Stimulated activated CD8-positive, alpha-beta memory T cell treated with anti-CD3 and anti-CD28 coated beads, Interleukin-15, amount 100 ng/mL, for 4 hours (primary cell): ENCODE data around the gene LMX1A.

Experiments
- DNase-seq, 2 donors: peaks; one replicate each; pipeline ENCODE4 v3.0.0-alpha.2; 2020; ENCODE audit warnings: low read depth in 2 of 2

LMX1A gene

GRCh38 chr1:165355977-165356811 lies at the start of gene LMX1A:
Gene LMX1A (minus strand): TSS chr1:165356715. CDS start chr1:165355559, 1,156 bp downstream.
- no peak for DNase-seq

DNA sequence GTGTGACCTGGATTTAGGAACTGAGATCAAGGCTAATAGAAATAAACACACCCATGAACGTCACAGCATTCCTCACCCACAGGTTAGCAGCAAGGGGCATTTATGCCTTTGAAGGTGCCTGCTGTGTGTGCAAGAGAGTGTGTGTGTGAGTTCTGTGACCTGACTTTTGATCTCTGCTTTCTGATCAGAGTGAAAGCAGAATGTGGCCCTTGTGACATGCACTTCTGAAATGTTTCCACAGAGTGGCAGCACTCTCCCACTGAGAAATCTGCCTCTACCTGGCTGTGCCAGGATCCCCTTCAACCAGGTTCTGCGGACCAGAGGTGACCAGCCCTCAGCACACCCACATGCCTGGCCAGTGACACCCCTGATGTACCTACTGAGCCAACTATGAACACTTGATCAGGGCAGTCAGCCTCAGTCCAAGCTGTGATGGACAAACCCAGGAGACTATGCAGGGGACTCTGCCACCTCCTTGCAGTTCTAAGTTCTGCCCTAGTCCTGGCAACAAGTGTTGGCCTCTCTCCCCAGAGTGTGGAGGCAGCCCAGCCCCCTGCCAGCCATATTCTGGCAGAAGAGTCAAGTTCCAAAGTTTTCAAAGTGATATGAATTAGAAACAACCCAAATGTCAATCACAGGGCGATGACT lies 47.4 kb upstream of the LMX1A start:
- DNase-seq = no peak

- no peak for DNase-seq
Observed at GRCh38 chr1:165402517-165403111, 46.1 kb upstream of the LMX1A start.

GRCh38 chr1:165397944-165398343 lies 41.4 kb upstream of the LMX1A start:
- no peak for DNase-seq

- DNase-seq = no peak
Observed at GRCh38 chr1:165395901-165396300, 39.4 kb upstream of the LMX1A start.

GRCh38 chr1:165395478-165395877 lies 39.0 kb upstream of the LMX1A start:
- no peak for DNase-seq

DNA sequence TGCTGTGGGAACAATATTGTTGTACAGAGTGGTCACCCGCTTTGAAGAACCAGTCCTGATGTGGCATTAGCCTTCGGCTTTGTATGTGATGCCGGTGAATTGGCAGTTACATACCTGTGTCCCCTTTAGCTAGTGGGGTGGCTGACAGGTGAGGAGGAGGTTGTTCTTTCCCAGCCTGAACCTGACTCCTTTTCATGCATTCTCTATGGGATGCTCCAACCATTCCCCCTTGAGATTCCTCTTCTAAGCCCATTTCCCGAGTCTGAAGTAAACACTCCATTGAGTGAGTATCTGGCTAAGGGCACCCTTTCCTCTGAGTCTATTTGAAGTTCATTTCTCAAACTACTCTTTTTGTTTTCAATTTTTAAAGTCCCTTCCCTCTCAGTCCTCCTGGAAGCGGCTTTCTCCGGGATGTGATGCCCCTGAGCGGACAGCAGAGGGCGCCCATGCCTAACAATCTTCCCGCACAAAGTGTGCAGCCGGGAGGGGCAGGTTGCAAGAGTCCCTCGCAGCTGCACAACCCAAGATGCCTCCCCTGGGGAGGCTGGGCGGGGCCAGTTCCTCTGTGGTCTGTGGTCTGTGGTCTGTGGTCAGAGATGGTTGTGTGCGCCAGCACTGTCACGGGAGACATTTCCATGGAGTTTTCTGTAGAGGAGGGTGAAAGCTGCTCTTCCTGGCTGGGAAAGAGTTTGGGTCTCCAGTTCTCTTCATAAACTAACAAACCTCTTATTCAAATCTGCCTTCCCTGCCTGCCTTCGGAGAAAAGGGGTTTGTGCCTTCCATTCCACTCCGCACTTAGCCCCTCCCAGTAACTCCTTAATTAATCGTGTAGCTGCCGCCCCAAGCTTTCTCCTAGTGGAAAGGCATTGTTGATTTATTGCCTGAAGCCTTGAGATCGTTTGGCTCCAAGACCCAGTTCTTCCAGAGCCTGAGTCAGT lies 36.4 kb upstream of the LMX1A start:
- peak; percentile 70 to 76 for DNase-seq

GRCh38 chr1:165389609-165390008 lies 33.1 kb upstream of the LMX1A start:
- no peak for DNase-seq

- DNase-seq = no peak
Observed at GRCh38 chr1:165387961-165388360, 31.4 kb upstream of the LMX1A start.

GRCh38 chr1:165387505-165387904 lies 31.0 kb upstream of the LMX1A start:
- DNase-seq = no peak

DNA sequence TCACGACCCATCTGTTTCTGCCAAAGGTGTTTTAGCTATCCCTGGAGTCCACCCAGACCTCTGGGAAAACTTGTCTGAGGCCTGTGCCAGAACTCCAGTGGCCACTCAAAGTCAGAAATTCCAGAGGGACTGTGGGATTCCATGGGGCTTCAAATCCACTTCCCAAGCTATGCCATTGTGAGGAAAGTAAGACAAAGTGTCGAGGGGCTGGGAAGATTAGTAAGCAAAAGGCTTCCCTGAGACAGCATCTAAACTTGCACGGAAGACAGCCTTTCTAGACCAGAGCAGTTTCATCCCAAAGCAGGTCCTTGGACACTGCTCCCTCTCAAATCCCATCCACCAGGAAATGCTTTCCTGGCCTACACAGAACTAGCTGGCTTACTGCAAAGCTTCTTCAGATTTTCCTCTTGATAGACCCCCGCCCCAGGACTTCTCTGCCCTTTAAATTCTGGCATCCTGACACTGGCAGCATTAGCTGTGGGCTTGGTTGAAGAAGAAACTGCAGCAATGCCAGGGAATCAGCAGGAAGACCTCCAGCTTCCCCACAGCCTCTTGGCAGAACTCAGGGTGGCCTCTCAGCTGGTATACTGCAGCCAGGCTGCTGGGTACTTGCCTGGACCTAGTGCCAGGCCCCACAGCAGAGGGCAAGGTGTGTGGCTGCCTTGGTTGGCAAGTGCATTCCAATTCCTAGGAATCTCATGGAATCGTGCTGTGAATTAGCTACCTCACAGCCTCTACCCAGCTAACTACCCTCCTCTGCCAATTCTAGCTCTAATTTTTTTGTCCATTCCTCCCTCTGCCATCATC lies 27.3 kb upstream of the LMX1A start:
- no peak for DNase-seq

GRCh38 chr1:165383067-165383466 lies 26.6 kb upstream of the LMX1A start:
- DNase-seq = no peak

- DNase-seq = no peak
Observed at GRCh38 chr1:165381745-165382505, 25.4 kb upstream of the LMX1A start.

GRCh38 chr1:165376811-165377311 lies 20.3 kb upstream of the LMX1A start:
- DNase-seq = no peak

GRCh38 chr1:165376041-165376810 lies 19.7 kb upstream of the LMX1A start:
- no peak for DNase-seq

DNA sequence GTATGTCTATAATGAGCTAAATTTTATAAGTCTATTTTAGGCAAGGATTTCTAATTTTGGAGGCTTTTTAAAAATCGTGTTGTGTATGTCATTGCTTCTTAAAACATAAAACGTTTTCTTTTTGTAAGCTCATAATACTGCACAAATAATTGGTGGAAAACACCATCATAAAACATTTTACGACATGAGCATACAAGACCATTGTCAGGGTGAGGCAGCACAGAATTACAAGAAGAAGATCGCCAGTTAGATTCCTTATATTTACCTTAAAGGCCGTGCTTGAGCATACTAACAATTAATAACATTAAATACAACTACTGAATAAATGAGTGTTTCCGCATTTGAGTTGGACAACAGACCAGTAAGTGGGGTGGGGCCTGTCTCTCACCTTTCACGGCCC lies 19.1 kb upstream of the LMX1A start:
- no peak for DNase-seq

DNA sequence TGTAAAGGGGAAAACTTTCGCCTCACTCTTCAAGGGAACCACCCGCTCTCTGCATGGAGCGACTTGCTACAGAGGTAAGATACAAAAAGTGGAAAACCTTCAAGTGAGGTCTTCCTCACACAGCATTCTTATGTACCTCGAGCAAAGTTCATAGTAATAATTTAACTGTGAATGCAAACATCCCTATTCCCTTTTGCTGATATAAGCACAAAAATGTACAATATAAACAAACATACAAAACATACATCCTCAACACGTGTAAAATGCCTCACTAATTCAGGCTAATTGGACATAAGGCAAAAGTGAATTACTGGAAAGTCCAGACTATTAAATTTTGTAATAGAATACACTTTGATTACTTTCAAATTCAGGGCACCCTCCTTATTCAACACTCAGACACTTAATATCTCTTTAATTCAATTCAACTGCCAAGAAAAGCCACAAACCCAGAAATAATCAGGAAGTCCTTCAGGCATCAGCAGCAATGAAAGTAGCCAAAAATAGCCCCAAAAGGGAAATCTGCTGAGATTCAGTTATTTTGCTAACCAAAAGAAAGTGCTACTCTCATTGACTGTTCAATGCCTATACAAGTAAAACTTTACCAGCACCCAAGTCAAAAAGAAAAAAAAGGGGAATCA lies 15.2 kb upstream of the LMX1A start:
- DNase-seq = no peak

GRCh38 chr1:165369255-165369848 lies 12.8 kb upstream of the LMX1A start:
- DNase-seq = no peak
